HEK293T (cell line): ENCODE measurements around the gene CTNNAL1.

Experiments used
- BHLHE40 ChIP-seq: fragments of 450-650 bp; IDR thresholded peaks from 2 replicates; pipeline ENCODE4 v1.6.1; 2016; ENCODE audit warnings: mild to moderate bottlenecking, moderate library complexity, borderline replicate concordance
- ELF4 ChIP-seq: fragments of 450-650 bp; IDR thresholded peaks from 2 replicates; pipeline ENCODE4 v1.6.1; 2017; ENCODE audit warnings: antibody characterized with exemption
- FOXA1 ChIP-seq: fragments of 450-650 bp; IDR thresholded peaks from 2 replicates; pipeline ENCODE4 v1.6.1; 2016; ENCODE audit warnings: mild to moderate bottlenecking
- FOXM1 ChIP-seq: fragments of 450-650 bp; IDR thresholded peaks from 2 replicates; pipeline ENCODE4 v1.6.1; 2017; ENCODE audit warnings: mild to moderate bottlenecking, borderline replicate concordance
- L3MBTL2 ChIP-seq: fragments of 450-650 bp; conservative IDR thresholded peaks from 2 replicates; pipeline ENCODE4 v1.6.1; 2016; ENCODE audit warnings: mild to moderate bottlenecking
- NFRKB ChIP-seq: fragments of 450-650 bp; IDR thresholded peaks from 2 replicates; pipeline ENCODE4 v1.6.1; 2016; ENCODE audit warnings: mild to moderate bottlenecking, moderate library complexity
- PKNOX1 ChIP-seq: fragments of 450-650 bp; IDR thresholded peaks from 2 replicates; pipeline ENCODE4 v1.6.1; 2016
- SP1 ChIP-seq: fragments of 450-650 bp; IDR thresholded peaks from 2 replicates; pipeline ENCODE4 v1.6.1; 2017

GRCh38 chr9:108921200-108921599 is 92.1 kb downstream of the CTNNAL1 start:
- no peak for TF ChIP-seq FOXA1
- TF ChIP-seq SP1: no peak
- TF ChIP-seq NFRKB: no peak
- TF ChIP-seq L3MBTL2: no peak
- TF ChIP-seq FOXM1: no peak
- TF ChIP-seq PKNOX1: no peak
- TF ChIP-seq ELF4: no peak
- no peak for TF ChIP-seq BHLHE40
